Heart left ventricle (tissue), 13 donors: ENCODE data around the gene MARCHF7.

Source experiments
- CTCF ChIP-seq, 12 donors: fragments of 200-600 bp; sonication (generic) in 4 of 12; IDR thresholded peaks; one replicate each; pipeline versions ENCODE4 v1.5.0 to v1.8.0; 2018 to 2022; ENCODE audit warnings: antibody characterized with exemption in 12 of 12, mild to moderate bottlenecking in 5 of 12
- POLR2A ChIP-seq, 2 donors: fragments of 450-650 bp; IDR thresholded peaks; one replicate each; pipeline ENCODE4 v1.6.1; 2017; ENCODE audit warnings: antibody characterized with exemption in 2 of 2, mild to moderate bottlenecking in 2 of 2, moderate library complexity in 2 of 2
- donor health status: ischemic (EF 13 %, LVEDD 7.1; RV severe dilation, severe dysfunction).
- donor health status: DM: no; HTN: yes; CAD: no.
- donor health status: DM: no; HTN: no; CAD: no.
- donor health status: ischemic (EF 25% LVEDD 6.9; RV normal size, moderate dysfunction).
- donor health status: ischemic (EF 25% LVEDD 5.7; RV mildly dilated, moderate dysfunction).
- donor health status: ischemic (EF 35%, LVEDD 5.7; RV mildly dilated, moderate dysfunction).
- donor health status: nonischemic (EF 11% LVEDD 7.7; RV severe dilation, severe dysfunction).
- donor health status: DM: yes; HTN: yes; CAD: no.
- donor health status: PGD.
- donor health status: ischemic (EF 29% LVEDD 5.4; RV normal size, mild dysfunction).
- donor health status: nonischemic (EF 23%, LVEDD 6.1; RV moderate dilation, normal function).

GRCh38 chr2:159714247-159714930 lies 2.1 kb downstream of the MARCHF7 start:
- TF ChIP-seq POLR2A (IDR thresholded peaks at IDR 0.05) (no peak), CTCF (IDR thresholded peaks at IDR 0.05) (no peak)
